Effector memory CD8-positive, alpha-beta T cell (primary cell): ENCODE results near the gene IP6K3.

Experiments used
- ATAC-seq: fragments of 150-1000 bp; cut with Tn5 transposase; replicated peaks from 2 replicates; pipeline ENCODE4 v1.10.0; 2021; ENCODE audit warnings: mild to moderate bottlenecking, moderate library complexity
- DNase-seq, 3 experiments: peaks; one replicate each; pipeline ENCODE4 v3.0.0; 2021
- H3K27ac Mint-ChIP-seq, 2 donors: one replicate each; pipeline ENCODE4 v1.8.0; 2022; ENCODE audit warnings: mild to moderate bottlenecking in 2 of 2, mixed read lengths in 2 of 2, moderate library complexity in 2 of 2
- H3K27me3 Mint-ChIP-seq, 2 donors: one replicate each; pipeline ENCODE4 v1.8.0; 2022; ENCODE audit warnings: mixed read lengths in 2 of 2
- H3K36me3 Mint-ChIP-seq: one replicate; pipeline ENCODE4 v1.8.0; 2022; ENCODE audit warnings: mild to moderate bottlenecking, moderate library complexity, mixed read lengths; ENCODE audit not compliant: insufficient read depth
- H3K4me1 Mint-ChIP-seq, 2 donors: one replicate each; pipeline ENCODE4 v1.8.0; 2022; ENCODE audit warnings: low read depth in 2 of 2, mixed read lengths in 2 of 2
- H3K4me3 Mint-ChIP-seq, 2 donors: one replicate each; pipeline ENCODE4 v1.8.0; 2022; ENCODE audit warnings: mild to moderate bottlenecking in 2 of 2, mixed read lengths in 2 of 2, moderate library complexity in 2 of 2
- H3K9me3 Mint-ChIP-seq, 2 donors: one replicate each; pipeline ENCODE4 v1.8.0; 2022; ENCODE audit warnings: mixed read lengths in 2 of 2

Gene IP6K3

DNA sequence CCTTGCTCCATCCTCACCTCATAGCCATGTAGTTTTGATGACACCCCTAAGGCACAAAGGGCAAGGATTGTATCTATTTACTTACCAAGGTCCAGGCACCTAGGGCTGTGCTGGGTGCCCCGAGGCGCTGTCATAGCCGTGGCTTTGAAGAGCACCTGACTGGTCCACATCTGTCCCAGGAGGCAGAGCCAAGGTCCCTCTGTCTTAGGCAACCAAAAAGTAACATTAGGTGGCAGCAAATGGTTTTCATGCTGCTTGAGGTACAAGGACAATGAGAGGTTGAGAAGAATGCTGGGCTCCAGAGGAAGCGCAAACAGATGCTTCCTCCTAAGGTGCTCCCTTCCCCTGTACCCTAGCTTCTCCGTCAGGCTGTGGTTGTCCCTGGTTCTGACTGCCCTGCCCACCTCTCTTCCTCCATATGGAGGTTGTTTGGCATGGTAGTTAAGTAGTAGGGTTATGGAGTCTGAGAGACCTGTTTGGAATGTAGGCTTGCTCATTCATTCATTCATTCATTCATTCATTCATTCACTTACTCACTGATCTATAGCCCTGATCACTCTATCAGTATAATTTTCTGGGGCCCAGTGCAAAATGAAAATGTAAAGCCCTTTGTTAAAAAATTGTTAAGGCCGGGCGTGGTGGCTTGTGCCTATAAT is 32.2 kb downstream of the IP6K3 start:
- H3K36me3 Mint-ChIP-seq = peaks cover 18% of the 10 kb centered on the region
- no peak overlapping the region for H3K4me3 Mint-ChIP-seq
- ATAC-seq (no peak), DNase-seq (no peak)
- no peak overlapping the region for H3K27ac Mint-ChIP-seq
- H3K27me3 Mint-ChIP-seq = peaks cover 0 to 7% of the 10 kb centered on the region in 2 donors
- no peaks in the 10 kb centered on the region for H3K9me3 Mint-ChIP-seq
- peaks cover 19 to 22% of the 10 kb centered on the region in 2 donors for H3K4me1 Mint-ChIP-seq

DNA sequence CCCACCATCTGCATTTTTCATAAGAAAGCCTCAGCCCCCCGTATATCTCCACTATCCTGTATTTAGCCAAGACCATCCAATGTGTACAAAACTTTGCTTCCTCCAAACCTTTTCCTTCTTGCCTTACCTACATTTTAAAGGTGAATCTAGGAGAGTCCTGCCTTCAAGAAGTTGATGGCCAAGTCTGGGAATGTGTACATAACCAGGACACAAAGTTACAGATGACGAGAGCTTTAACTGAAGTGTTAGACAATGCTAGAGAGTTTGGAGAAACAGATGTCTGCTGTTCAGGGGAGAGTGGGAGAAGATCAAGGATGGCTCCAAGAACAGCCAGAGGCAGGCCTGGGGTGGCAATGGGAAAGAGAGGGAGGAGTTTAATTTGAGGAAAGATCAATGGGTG is 32.9 kb downstream of the IP6K3 start:
- Mint-ChIP-seq H3K4me3 (no peak overlapping the region), H3K27ac (no peak overlapping the region), H3K4me1 (peaks cover 19 to 27% of the 10 kb centered on the region in 2 donors), H3K36me3 (peaks cover 18% of the 10 kb centered on the region), H3K27me3 (peaks cover 0 to under 1% of the 10 kb centered on the region in 2 donors), H3K9me3 (no peaks in the 10 kb centered on the region)
- DNase-seq (no peak), ATAC-seq (no peak)

GRCh38 chr6:33712914-33713313 is 33.8 kb downstream of the IP6K3 start:
- Mint-ChIP-seq H3K9me3 (no peaks in the 10 kb centered on the region), H3K4me3 (no peak overlapping the region), H3K27me3 (no peaks in the 10 kb centered on the region), H3K4me1 (peaks cover 22 to 29% of the 10 kb centered on the region in 2 donors), H3K27ac (no peak overlapping the region), H3K36me3 (peaks cover 18% of the 10 kb centered on the region)
- DNase-seq (no peak), ATAC-seq (no peak)

GRCh38 chr6:33711140-33712129 is 35.3 kb downstream of the IP6K3 start, which contains the start of gene UQCC2:
Gene UQCC2 (minus strand): TSS chr6:33711700. CDS start chr6:33711686, 14 bp downstream.
- Mint-ChIP-seq H3K4me1 (peaks cover 22 to 30% of the 10 kb centered on the region in 2 donors), H3K27me3 (no peaks in the 10 kb centered on the region)

DNA sequence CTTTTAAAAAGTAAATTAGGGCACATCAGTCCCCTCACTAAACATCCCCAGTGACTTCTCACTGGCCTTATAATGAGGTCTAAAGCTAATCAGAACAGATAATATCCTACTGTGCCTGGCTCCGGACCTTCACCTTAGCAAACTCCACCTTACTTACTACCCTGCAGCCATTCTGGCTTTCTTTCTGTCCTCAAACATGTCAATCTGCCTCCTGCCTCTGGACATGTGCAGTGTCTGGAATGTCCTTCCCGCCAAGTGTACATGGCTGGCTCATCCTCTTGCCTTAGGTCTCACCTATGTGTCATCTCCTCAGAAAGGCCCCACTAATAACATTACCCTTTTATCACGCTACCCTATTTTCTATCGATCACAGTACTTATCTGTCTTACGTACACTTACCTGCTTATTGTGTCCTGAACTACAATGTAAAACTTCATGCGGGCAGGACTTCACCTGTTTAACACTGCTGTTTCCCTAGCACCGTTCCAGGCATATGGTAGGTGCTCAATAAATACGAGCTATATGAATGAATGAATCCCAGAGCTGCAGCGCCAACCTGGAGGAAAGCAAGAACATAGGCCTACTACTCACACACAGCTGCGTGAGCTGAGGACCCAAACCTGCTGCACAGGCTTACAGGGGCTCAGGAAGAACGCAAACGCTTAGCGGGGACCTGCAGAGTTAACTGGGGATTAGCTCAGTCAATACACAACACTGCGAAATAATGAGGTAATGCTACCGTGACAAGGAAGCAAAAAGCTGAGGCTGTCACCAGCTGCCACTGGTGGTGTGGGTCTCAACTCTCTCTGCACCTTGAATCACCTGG is 36.2 kb downstream of the IP6K3 start:
- H3K9me3 Mint-ChIP-seq = no peaks in the 10 kb centered on the region
- H3K27ac Mint-ChIP-seq = peak overlapping the region; percentile 98 to 99
- ATAC-seq = no peak
- peaks cover 23 to 34% of the 10 kb centered on the region in 2 donors for H3K4me1 Mint-ChIP-seq
- H3K36me3 Mint-ChIP-seq = peaks cover 18% of the 10 kb centered on the region
- H3K4me3 Mint-ChIP-seq = peak overlapping the region; percentile 99 to 100
- no peaks in the 10 kb centered on the region for H3K27me3 Mint-ChIP-seq
- DNase-seq = no peak

More at GRCh38 chr6:33711140-33712129, 35.3 kb downstream of the IP6K3 start, which contains the start of gene UQCC2:
- H3K4me3 Mint-ChIP-seq = peak within 1 kb of the TSS; percentile 99 to 100
- peaks cover 18% of the 10 kb centered on the region for H3K36me3 Mint-ChIP-seq
- peak within 1 kb of the TSS; percentile 98 to 99 for H3K27ac Mint-ChIP-seq
- H3K9me3 Mint-ChIP-seq = no peaks in the 10 kb centered on the region
- ATAC-seq (peak; percentile 93), DNase-seq (peak; percentile 95 to 96 (median 96))

DNA sequence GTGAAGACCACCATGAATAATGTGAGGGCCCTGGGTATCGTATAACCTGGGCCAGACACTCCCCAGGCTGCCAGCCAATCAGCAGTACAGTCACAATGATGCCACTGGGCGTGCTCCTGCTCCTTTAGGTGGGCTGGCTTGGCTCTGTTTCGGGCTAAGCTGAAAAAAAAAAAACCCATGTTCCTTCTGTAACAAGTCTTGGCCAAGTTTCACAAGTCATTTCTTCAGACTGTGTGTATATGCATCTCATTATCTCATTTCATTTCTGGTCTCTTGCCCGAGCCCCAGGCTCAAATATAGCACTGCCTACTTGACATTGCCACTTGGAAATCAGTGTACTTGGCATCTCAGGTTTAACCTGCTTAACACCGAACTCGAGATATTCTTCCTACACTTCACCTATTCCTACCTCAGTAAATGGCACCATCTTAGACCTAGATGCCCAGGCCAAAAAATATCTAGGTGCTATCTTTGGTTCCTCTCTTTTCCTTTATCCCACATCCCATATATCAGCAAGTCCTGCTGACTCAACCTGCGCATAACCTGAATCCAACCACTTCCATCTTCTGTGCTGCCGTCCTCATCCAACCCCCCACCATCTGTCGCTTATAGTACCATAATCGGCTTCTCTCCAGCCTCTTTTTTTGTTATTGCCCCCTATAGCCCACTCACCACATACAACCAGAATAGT is 37.0 kb downstream of the IP6K3 start:
- peaks cover 21% of the 10 kb centered on the region for H3K36me3 Mint-ChIP-seq
- DNase-seq = no peak
- H3K4me1 Mint-ChIP-seq = peaks cover 23 to 34% of the 10 kb centered on the region in 2 donors
- no peak overlapping the region for H3K27ac Mint-ChIP-seq
- H3K4me3 Mint-ChIP-seq = no peak overlapping the region
- no peaks in the 10 kb centered on the region for H3K9me3 Mint-ChIP-seq
- ATAC-seq = no peak
- H3K27me3 Mint-ChIP-seq = no peaks in the 10 kb centered on the region

- no peaks in the 10 kb centered on the region for H3K27me3 Mint-ChIP-seq
- H3K4me3 Mint-ChIP-seq = no peak overlapping the region
- no peak for DNase-seq
- peaks cover 23 to 34% of the 10 kb centered on the region in 2 donors for H3K4me1 Mint-ChIP-seq
- ATAC-seq = no peak
- H3K27ac Mint-ChIP-seq = no peak overlapping the region
- H3K9me3 Mint-ChIP-seq = no peaks in the 10 kb centered on the region
- H3K36me3 Mint-ChIP-seq = peaks cover 19% of the 10 kb centered on the region
These were observed 38.0 kb downstream of the IP6K3 start for GRCh38 chr6:33708516-33709204.

- peak overlapping the region in 1 of 2 donors; percentile 46 for H3K27ac Mint-ChIP-seq
- H3K4me1 Mint-ChIP-seq = peaks cover 23 to 34% of the 10 kb centered on the region in 2 donors
- ATAC-seq (no peak), DNase-seq (no peak)
- peaks cover 19% of the 10 kb centered on the region for H3K36me3 Mint-ChIP-seq
- no peak overlapping the region for H3K4me3 Mint-ChIP-seq
- H3K9me3 Mint-ChIP-seq = no peaks in the 10 kb centered on the region
- no peaks in the 10 kb centered on the region for H3K27me3 Mint-ChIP-seq
These were observed 38.9 kb downstream of the IP6K3 start for GRCh38 chr6:33707771-33708170.

- H3K9me3 Mint-ChIP-seq = no peaks in the 10 kb centered on the region
- peaks cover 18 to 25% of the 10 kb centered on the region in 2 donors for H3K4me1 Mint-ChIP-seq
- no peak overlapping the region for H3K4me3 Mint-ChIP-seq
- no peak overlapping the region for H3K27ac Mint-ChIP-seq
- no peaks in the 10 kb centered on the region for H3K27me3 Mint-ChIP-seq
- no peak for ATAC-seq
- no peak for DNase-seq
- peaks cover 13% of the 10 kb centered on the region for H3K36me3 Mint-ChIP-seq
These were observed 40.6 kb downstream of the IP6K3 start for GRCh38 chr6:33705955-33706725.

GRCh38 chr6:33705268-33705885 is 41.3 kb downstream of the IP6K3 start:
- H3K27me3 Mint-ChIP-seq = no peaks in the 10 kb centered on the region
- no peaks in the 10 kb centered on the region for H3K9me3 Mint-ChIP-seq
- peaks cover 5% of the 10 kb centered on the region for H3K36me3 Mint-ChIP-seq
- ATAC-seq (no peak), DNase-seq (no peak)
- H3K4me1 Mint-ChIP-seq = peaks cover 15 to 19% of the 10 kb centered on the region in 2 donors
- H3K4me3 Mint-ChIP-seq = no peak overlapping the region
- no peak overlapping the region for H3K27ac Mint-ChIP-seq
